H9 (cell line): ENCODE measurements around the gene ZNHIT3. TPM values are rescaled to one million over a fixed set of nuclear protein-coding genes. Genes with fewer than 3 reads are reported as not detected.

Source experiments
- DNase-seq: peaks from one replicate; pipeline ENCODE4 v3.0.0-alpha.2; 2017
- H2AFZ ChIP-seq: one replicate; pipeline ENCODE4 v1.6.1; 2013; ENCODE audit warnings: mild to moderate bottlenecking, low read length, control low read depth, moderate library complexity
- H2AK5ac ChIP-seq: 2 replicates; pipeline ENCODE4 v1.6.1; 2013; ENCODE audit warnings: low read length, control low read depth, mixed read lengths; ENCODE audit not compliant: insufficient read length
- H2BK120ac ChIP-seq: one replicate; pipeline ENCODE4 v1.6.1; 2013; ENCODE audit warnings: low read depth, mild to moderate bottlenecking, low read length, control low read depth, inconsistent platforms; ENCODE audit not compliant: poor library complexity, severe bottlenecking
- H2BK12ac ChIP-seq: 2 replicates; pipeline ENCODE4 v1.6.1; 2013; ENCODE audit warnings: low read length, control low read depth, mixed read lengths, low read depth; ENCODE audit not compliant: insufficient read length
- H2BK15ac ChIP-seq: 2 replicates; pipeline ENCODE4 v1.6.1; 2013; ENCODE audit warnings: low read depth, low read length, control low read depth
- H2BK20ac ChIP-seq: one replicate; pipeline ENCODE4 v1.6.1; 2013; ENCODE audit warnings: low read depth, mild to moderate bottlenecking, low read length, control low read depth, inconsistent platforms; ENCODE audit not compliant: poor library complexity, severe bottlenecking
- H2BK5ac ChIP-seq: 2 replicates; pipeline ENCODE4 v1.6.1; 2013; ENCODE audit warnings: low read length, control low read depth, mixed read lengths; ENCODE audit not compliant: insufficient read length
- H3K14ac ChIP-seq: 2 replicates; pipeline ENCODE4 v1.6.1; 2013; ENCODE audit warnings: low read length, control low read depth; ENCODE audit not compliant: insufficient read depth
- H3K18ac ChIP-seq: 2 replicates; pipeline ENCODE4 v1.6.1; 2013; ENCODE audit warnings: low read depth, mild to moderate bottlenecking, mixed read lengths, low read length, control low read depth; ENCODE audit not compliant: insufficient read length
- H3K23ac ChIP-seq: 2 replicates; pipeline ENCODE4 v1.6.1; 2013; ENCODE audit warnings: low read length, control low read depth, mixed read lengths, low read depth; ENCODE audit not compliant: insufficient read length
- H3K23me2 ChIP-seq: 2 replicates; pipeline ENCODE4 v1.6.1; 2013; ENCODE audit warnings: low read depth, mild to moderate bottlenecking, mixed read lengths, low read length, control low read depth; ENCODE audit not compliant: insufficient read length, poor library complexity, severe bottlenecking
- H3K27ac ChIP-seq: 2 replicates; pipeline ENCODE4 v1.5.1; 2013; ENCODE audit warnings: low read length, control low read depth, mixed read lengths, low read depth; ENCODE audit not compliant: insufficient read length
- H3K27me3 ChIP-seq: 2 replicates; pipeline ENCODE4 v1.6.1; 2013; ENCODE audit warnings: low read length, control low read depth, inconsistent platforms; ENCODE audit not compliant: insufficient read depth
- H3K4ac ChIP-seq: 2 replicates; pipeline ENCODE4 v1.6.1; 2013; ENCODE audit warnings: low read depth, mild to moderate bottlenecking, control low read depth, inconsistent platforms, low read length, moderate library complexity
- H3K4me1 ChIP-seq: 2 replicates; pipeline ENCODE4 v1.6.1; 2013; ENCODE audit warnings: low read length, control low read depth, inconsistent platforms; ENCODE audit not compliant: insufficient read depth
- H3K4me2 ChIP-seq: 2 replicates; pipeline ENCODE4 v1.6.1; 2013; ENCODE audit warnings: low read length, control low read depth, mixed read lengths; ENCODE audit not compliant: insufficient read length, insufficient read depth
- H3K56ac ChIP-seq: 2 replicates; pipeline ENCODE4 v1.6.1; 2013; ENCODE audit warnings: low read depth, mild to moderate bottlenecking, mixed read lengths, low read length, control low read depth; ENCODE audit not compliant: insufficient read length
- H3K79me1 ChIP-seq: 2 replicates; pipeline ENCODE4 v1.6.1; 2013; ENCODE audit warnings: low read depth, mild to moderate bottlenecking, moderate library complexity, low read length, control low read depth, inconsistent platforms; ENCODE audit not compliant: insufficient read depth, poor library complexity, severe bottlenecking
- H3K79me2 ChIP-seq: 2 replicates; pipeline ENCODE4 v1.6.1; 2013; ENCODE audit warnings: low read length, control low read depth, inconsistent platforms; ENCODE audit not compliant: insufficient read depth
- H3K9ac ChIP-seq: 2 replicates; pipeline ENCODE4 v1.6.1; 2013; ENCODE audit warnings: low read length, control low read depth, mixed read lengths; ENCODE audit not compliant: insufficient read length; ENCODE audit errors: extremely low read depth
- H3K9me3 ChIP-seq: one replicate; pipeline ENCODE4 v1.6.1; 2013; ENCODE audit warnings: low read depth, low read length, inconsistent platforms; ENCODE audit not compliant: control insufficient read depth
- H3T11ph ChIP-seq: one replicate; pipeline ENCODE4 v1.6.1; 2013; ENCODE audit warnings: mild to moderate bottlenecking, low read length, control low read depth, inconsistent platforms
- H4K20me1 ChIP-seq: one replicate; pipeline ENCODE4 v1.6.1; 2013; ENCODE audit not compliant: control insufficient read depth, insufficient read length, insufficient read depth
- H4K5ac ChIP-seq: 2 replicates; pipeline ENCODE4 v1.6.1; 2013; ENCODE audit warnings: low read depth, mild to moderate bottlenecking, mixed read lengths, low read length, control low read depth; ENCODE audit not compliant: insufficient read length
- H4K8ac ChIP-seq: replicated peaks from 2 replicates; pipeline ENCODE4 v1.6.1; 2013; ENCODE audit warnings: low read length, control low read depth, mixed read lengths, low read depth; ENCODE audit not compliant: insufficient read length
- H4K91ac ChIP-seq: 2 replicates; pipeline ENCODE4 v1.6.1; 2013; ENCODE audit warnings: low read depth, mild to moderate bottlenecking, moderate library complexity, mixed read lengths, low read length, control low read depth; ENCODE audit not compliant: insufficient read length
- H3K27ac Mint-ChIP-seq, 3 experiments: 2 replicates in 2 of 3; 3 replicates in 1 of 3; pipeline ENCODE4 v1.8.0; 2020 to 2021; ENCODE audit warnings: mixed read lengths in 3 of 3, mild to moderate bottlenecking in 1 of 3, moderate library complexity in 1 of 3
- H3K27me3 Mint-ChIP-seq: 2 replicates; pipeline ENCODE4 v1.8.0; 2021; ENCODE audit warnings: low read depth, mild to moderate bottlenecking, moderate library complexity, mixed read lengths
- H3K36me3 Mint-ChIP-seq, 3 experiments: 2 replicates in 2 of 3; 3 replicates in 1 of 3; pipeline ENCODE4 v1.8.0; 2020 to 2021; ENCODE audit warnings: low read depth in 3 of 3, mixed read lengths in 3 of 3; ENCODE audit not compliant: insufficient read depth in 1 of 3
- H3K4me1 Mint-ChIP-seq, 2 experiments: 2 replicates each; pipeline ENCODE4 v1.8.0; 2020; ENCODE audit warnings: mixed read lengths in 2 of 2
- H3K4me3 Mint-ChIP-seq, 2 experiments: 2 replicates in 1 of 2; 3 replicates in 1 of 2; pipeline ENCODE4 v1.8.0; 2020 to 2021; ENCODE audit warnings: mild to moderate bottlenecking in 2 of 2, mixed read lengths in 2 of 2, moderate library complexity in 1 of 2
- H3K9me3 Mint-ChIP-seq, 2 experiments: 2 replicates in 1 of 2; 3 replicates in 1 of 2; pipeline ENCODE4 v1.8.0; 2020; ENCODE audit warnings: mild to moderate bottlenecking in 2 of 2, mixed read lengths in 2 of 2, moderate library complexity in 1 of 2
- WGBS: extraction: QIAGEN DNeasy Blood & Tissue Kit; methylation state at CpG from one replicate; pipeline ENCODE4 v1.1.7; 2013; ENCODE audit warnings: missing lambda C conversion rate, low lambda C conversion rate, mixed read lengths; ENCODE audit not compliant: insufficient read length; ENCODE audit errors: extremely low coverage; 5-methylcytosine and 5-hydroxymethylcytosine counted together
- total RNA-seq: library from RNA; stranded (reverse); gene quantifications from 2 replicates; pipeline ENCODE4 v1.2.1, GENCODE V29; 2021
- TF ChIP-seq, protein P1 (sequence below): fragments of 200-600 bp; sonication (generic); conservative IDR thresholded peaks from 3 replicates; pipeline ENCODE4 v1.8.0; 2021; ENCODE audit warnings: antibody characterized with exemption, mild to moderate bottlenecking

Gene ZNHIT3
- total RNA-seq, 1 experiment from 2014 or later = 64.7 TPM

DNA sequence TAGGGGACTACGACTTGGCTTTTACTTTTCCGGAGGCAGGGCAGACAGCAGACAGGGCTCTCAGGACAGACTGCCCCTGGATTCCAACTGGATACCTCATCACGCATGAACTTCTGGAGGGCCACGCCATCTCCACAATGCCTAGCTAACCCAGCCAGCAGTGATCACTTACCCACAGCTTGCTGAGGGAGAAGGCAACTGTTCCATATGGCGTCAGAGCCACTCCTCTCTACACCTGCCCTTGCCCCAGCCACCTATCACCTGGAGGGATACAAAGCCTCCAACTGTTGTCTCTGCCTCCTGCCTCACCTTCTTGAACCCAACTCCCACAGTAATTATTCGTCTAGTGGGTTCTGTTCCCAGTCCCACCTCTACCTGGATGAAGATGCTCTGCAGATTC is 39.4 kb downstream of the ZNHIT3 start:
- H2AK5ac ChIP-seq = no peak overlapping the region
- no peak overlapping the region for H2BK12ac ChIP-seq
- H3K14ac ChIP-seq = no peak overlapping the region
- Mint-ChIP-seq H3K4me1 (no peaks in the 10 kb centered on the region), H3K27me3 (no peaks in the 10 kb centered on the region; the same call in 1 of the 2 replicates), H3K9me3 (no peaks in the 10 kb centered on the region), H3K27ac (no peak overlapping the region), H3K36me3 (peaks cover 39 to 86% (median 68%) of the 10 kb centered on the region in 3 experiments; a peak in 6 of 7 replicates), H3K4me3 (no peak overlapping the region)
- H4K91ac ChIP-seq = no peak overlapping the region
- H3K18ac ChIP-seq = no peak overlapping the region
- H4K8ac ChIP-seq = no peak overlapping the region
- H3K27me3 ChIP-seq = no peaks in the 10 kb centered on the region
- H2BK15ac ChIP-seq = no peak overlapping the region
- H3T11ph ChIP-seq = no peak overlapping the region
- H3K4me1 ChIP-seq = no peaks in the 10 kb centered on the region
- no CpG with 5 or more reads among the region's 6 CpGs for WGBS
- H3K23me2 ChIP-seq = no peaks in the 10 kb centered on the region
- no peak overlapping the region for H3K23ac ChIP-seq
- H3K56ac ChIP-seq = no peak overlapping the region
- H4K5ac ChIP-seq = no peak overlapping the region
- H4K20me1 ChIP-seq = no peaks in the 10 kb centered on the region
- no peak overlapping the region for H2BK20ac ChIP-seq
- DNase-seq = no peak
- no peak overlapping the region for H3K4me2 ChIP-seq
- H3K9ac ChIP-seq = no peak overlapping the region
- H2BK120ac ChIP-seq = no peak overlapping the region
- no peaks in the 10 kb centered on the region for H3K9me3 ChIP-seq
- no peaks in the 10 kb centered on the region for H3K79me2 ChIP-seq
- TF ChIP-seq, protein P1, sequence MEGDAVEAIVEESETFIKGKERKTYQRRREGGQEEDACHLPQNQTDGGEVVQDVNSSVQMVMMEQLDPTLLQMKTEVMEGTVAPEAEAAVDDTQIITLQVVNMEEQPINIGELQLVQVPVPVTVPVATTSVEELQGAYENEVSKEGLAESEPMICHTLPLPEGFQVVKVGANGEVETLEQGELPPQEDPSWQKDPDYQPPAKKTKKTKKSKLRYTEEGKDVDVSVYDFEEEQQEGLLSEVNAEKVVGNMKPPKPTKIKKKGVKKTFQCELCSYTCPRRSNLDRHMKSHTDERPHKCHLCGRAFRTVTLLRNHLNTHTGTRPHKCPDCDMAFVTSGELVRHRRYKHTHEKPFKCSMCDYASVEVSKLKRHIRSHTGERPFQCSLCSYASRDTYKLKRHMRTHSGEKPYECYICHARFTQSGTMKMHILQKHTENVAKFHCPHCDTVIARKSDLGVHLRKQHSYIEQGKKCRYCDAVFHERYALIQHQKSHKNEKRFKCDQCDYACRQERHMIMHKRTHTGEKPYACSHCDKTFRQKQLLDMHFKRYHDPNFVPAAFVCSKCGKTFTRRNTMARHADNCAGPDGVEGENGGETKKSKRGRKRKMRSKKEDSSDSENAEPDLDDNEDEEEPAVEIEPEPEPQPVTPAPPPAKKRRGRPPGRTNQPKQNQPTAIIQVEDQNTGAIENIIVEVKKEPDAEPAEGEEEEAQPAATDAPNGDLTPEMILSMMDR = no peak
- no peak overlapping the region for H2BK5ac ChIP-seq
- H3K4ac ChIP-seq = no peak overlapping the region
- H3K79me1 ChIP-seq = no peaks in the 10 kb centered on the region
- H3K27ac ChIP-seq = no peak overlapping the region
- H2AFZ ChIP-seq = no peak overlapping the region
